Choroid plexus epithelial cell (primary cell): Measurements from ENCODE around the gene SFN.

ENCODE experiments used
- DNase-seq: peaks from one replicate; pipeline ENCODE4 v3.0.0-alpha.2; 2010; ENCODE audit warnings: low read depth
- H3K4me3 ChIP-seq: 2 replicates; pipeline ENCODE4 v1.5.1; 2011; ENCODE audit warnings: low read depth, mild to moderate bottlenecking, control low read depth, low read length, moderate library complexity
- TF ChIP-seq, protein P1 (sequence below): conservative IDR thresholded peaks from 2 replicates; pipeline ENCODE4 v1.5.1; 2011; ENCODE audit warnings: low read depth, mild to moderate bottlenecking, control low read depth, inconsistent platforms, low read length, moderate library complexity

SFN gene

DNA sequence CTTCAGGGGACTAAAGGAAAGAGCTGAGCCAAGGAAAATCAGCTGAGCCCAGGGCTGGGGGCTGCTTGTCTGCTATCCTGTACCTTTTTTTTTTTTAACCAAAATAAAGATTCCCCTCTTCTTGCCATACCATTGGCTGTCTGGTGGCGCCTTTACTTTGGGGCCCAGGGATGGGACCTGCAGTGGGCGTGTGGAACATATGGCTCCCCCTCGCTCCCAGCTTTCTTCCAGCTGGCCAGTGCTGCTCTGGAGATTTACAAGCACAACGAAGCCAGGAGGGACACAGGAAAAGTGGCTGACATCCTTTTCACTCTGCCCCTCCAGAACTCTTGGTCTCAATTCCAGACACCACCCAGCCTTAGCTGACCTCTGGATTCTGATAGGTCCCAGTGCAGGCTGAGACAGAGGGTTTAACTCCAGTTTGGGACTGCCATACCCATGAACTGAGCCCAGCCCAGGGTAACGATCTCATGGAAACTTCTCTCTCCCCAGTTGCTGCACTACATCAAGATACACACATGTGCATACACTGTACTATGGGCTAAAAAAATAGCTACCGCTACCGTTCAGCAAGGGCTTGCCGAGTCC lies 5.4 kb upstream of the SFN start:
- no peak for DNase-seq
- no peak overlapping the region for H3K4me3 ChIP-seq
- TF ChIP-seq, protein P1, sequence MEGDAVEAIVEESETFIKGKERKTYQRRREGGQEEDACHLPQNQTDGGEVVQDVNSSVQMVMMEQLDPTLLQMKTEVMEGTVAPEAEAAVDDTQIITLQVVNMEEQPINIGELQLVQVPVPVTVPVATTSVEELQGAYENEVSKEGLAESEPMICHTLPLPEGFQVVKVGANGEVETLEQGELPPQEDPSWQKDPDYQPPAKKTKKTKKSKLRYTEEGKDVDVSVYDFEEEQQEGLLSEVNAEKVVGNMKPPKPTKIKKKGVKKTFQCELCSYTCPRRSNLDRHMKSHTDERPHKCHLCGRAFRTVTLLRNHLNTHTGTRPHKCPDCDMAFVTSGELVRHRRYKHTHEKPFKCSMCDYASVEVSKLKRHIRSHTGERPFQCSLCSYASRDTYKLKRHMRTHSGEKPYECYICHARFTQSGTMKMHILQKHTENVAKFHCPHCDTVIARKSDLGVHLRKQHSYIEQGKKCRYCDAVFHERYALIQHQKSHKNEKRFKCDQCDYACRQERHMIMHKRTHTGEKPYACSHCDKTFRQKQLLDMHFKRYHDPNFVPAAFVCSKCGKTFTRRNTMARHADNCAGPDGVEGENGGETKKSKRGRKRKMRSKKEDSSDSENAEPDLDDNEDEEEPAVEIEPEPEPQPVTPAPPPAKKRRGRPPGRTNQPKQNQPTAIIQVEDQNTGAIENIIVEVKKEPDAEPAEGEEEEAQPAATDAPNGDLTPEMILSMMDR: no peak

DNA sequence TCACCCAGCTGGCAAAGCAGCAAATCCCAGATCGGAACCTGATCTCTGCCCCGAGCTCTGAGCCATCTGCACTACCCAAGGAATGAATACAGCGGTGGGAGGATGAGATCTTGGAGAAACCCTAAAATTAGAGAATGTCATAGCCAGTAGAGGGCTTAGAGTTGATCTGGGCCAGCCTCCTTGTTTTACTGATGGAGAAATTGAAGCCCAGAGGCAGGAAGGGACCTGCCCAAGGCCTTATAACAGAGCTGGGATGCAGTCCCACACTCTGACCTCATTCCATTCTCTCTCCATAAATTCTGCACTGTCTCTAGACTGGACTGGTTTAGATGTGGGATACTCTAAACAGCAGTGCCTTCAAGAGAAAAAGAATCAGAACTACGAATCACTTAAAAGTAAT lies 4.8 kb upstream of the SFN start:
- H3K4me3 ChIP-seq: no peak overlapping the region
- DNase-seq: no peak
- TF ChIP-seq, protein P1: no peak

DNA sequence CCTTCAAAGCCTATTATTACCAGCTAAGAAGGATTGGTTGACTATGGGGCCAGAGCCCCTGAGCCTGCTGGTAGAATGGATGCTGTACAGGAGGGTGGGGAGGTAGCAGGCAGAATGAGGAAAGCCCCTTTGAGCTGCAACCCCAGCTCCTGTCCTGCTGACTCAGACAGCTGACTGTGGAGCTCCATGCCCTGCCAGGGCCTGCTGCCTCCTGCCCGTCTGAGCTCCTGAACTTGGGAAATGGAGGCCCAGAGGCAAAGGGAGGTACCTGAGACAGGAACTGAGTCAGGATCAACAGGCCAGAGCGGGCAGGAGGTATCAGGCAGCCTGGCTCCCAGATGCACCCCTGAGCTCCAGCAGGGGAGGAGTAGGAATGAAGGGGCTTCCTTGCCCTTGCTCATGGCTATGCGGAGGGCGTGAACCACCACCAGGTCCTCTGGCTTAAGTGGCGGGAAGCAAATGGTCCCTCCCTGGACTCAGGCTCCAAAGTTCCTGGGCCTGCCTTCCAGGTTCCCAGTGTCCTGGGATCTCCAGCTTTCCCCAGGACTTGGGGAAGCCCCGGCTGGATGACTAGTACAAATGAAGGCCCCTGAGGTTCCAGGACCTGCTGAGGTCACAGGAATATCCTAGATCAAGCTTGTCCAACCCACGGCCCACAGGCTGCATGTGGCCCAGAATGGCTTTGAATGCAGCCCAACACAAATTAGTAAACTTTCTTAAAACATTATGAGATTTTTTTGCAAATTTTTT lies 3.9 kb upstream of the SFN start:
- H3K4me3 ChIP-seq: no peak overlapping the region
- TF ChIP-seq, protein P1: no peak

DNA sequence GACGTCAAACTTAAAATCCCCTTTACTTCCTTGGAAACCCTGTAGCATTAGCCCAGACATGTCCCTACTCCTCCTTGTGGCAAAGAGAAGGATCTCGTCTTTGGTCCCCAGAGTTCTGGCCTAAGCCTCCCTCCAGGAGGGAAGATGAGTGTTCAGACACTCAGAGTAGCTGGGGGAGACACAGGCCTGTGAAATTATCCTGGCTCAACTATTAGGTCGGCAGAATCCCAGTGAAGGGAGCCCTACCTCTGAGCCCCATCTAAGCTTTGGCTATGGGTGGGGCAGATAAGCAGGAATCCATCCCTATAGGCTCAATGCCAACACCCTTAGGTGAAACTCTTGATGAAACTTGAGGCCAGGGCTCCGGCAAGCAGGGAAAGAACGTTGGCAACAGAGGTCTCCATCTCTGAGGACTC lies 1.7 kb upstream of the SFN start:
- TF ChIP-seq, protein P1: peak; percentile 53
- H3K4me3 ChIP-seq: no peak overlapping the region
- peak; percentile 56 for DNase-seq

More for the DNA sequence above, 3.9 kb upstream of the SFN start:
- no peak for DNase-seq

DNA sequence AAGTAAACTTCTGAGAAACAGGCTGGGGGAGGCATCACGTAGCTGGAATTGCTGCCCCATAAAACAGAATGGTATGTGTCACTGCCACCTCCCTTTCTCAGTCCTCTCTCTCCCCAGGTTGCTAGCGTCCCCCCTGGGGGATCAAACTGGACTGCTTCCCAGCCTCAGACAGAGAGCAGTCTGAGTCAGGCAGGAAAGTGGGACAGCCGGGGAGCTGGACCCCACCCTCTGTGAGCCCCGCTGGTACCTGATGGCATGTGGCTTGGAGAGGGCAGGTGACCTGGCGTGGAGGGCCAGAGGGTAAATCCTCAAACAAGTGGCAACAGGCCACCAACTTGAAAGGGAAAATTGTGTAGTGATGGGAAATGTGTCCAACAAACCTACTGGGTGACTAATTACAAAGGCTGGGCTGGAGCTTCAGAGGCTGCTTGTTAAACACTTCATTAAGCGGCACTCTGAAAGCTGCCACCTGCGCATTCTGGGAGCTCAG lies 1.0 kb upstream of the SFN start:
- TF ChIP-seq, protein P1: no peak
- no peak overlapping the region for H3K4me3 ChIP-seq
- no peak for DNase-seq

DNA sequence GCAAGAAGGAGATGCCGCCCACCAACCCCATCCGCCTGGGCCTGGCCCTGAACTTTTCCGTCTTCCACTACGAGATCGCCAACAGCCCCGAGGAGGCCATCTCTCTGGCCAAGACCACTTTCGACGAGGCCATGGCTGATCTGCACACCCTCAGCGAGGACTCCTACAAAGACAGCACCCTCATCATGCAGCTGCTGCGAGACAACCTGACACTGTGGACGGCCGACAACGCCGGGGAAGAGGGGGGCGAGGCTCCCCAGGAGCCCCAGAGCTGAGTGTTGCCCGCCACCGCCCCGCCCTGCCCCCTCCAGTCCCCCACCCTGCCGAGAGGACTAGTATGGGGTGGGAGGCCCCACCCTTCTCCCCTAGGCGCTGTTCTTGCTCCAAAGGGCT lies 732 bp downstream of the SFN start:
- H3K4me3 ChIP-seq: no peak overlapping the region

More for the DNA sequence above, 732 bp downstream of the SFN start:
- no peak for DNase-seq
- TF ChIP-seq, protein P1: no peak
